Measurements from ENCODE around the gene C19orf47.

The C19orf47 gene

GRCh38 chr19:40314656-40315055 lies 33.5 kb downstream of the C19orf47 start:
- no peak for DNase-seq

- DNase-seq: no peak
Observed at GRCh38 chr19:40313229-40313983, 34.8 kb downstream of the C19orf47 start.

GRCh38 chr19:40312533-40312932 lies 35.7 kb downstream of the C19orf47 start:
- no peak for DNase-seq

GRCh38 chr19:40309666-40310065 lies 38.5 kb downstream of the C19orf47 start:
- DNase-seq: no peak

GRCh38 chr19:40305403-40305802 lies 42.8 kb downstream of the C19orf47 start:
- peak; percentile 82 for DNase-seq

- no peak for DNase-seq
Observed at GRCh38 chr19:40304306-40304705, 43.9 kb downstream of the C19orf47 start.

GRCh38 chr19:40303765-40304164 lies 44.4 kb downstream of the C19orf47 start:
- no peak for DNase-seq

GRCh38 chr19:40302224-40303011 lies 45.8 kb downstream of the C19orf47 start:
- DNase-seq: no peak

- DNase-seq: no peak
Observed at GRCh38 chr19:40300668-40301067, 47.5 kb downstream of the C19orf47 start.

GRCh38 chr19:40298026-40298425 lies 50.2 kb downstream of the C19orf47 start:
- DNase-seq: no peak

GRCh38 chr19:40294560-40294959 lies 53.6 kb downstream of the C19orf47 start:
- DNase-seq: no peak

GRCh38 chr19:40286971-40287421 lies 61.2 kb downstream of the C19orf47 start:
- no peak for DNase-seq

- no peak for DNase-seq
Observed at GRCh38 chr19:40286235-40286970, 61.8 kb downstream of the C19orf47 start.

GRCh38 chr19:40285353-40286234 lies 62.6 kb downstream of the C19orf47 start:
- DNase-seq: peak; percentile 97

- DNase-seq: peak; percentile 69
Observed at GRCh38 chr19:40284501-40285352, 63.5 kb downstream of the C19orf47 start, which contains the start of gene AKT2. TSS of gene AKT2 (minus strand) at chr19:40285345. CDS start at chr19:40265267, 20,078 bp downstream.

GRCh38 chr19:40284251-40284500 lies 64.0 kb downstream of the C19orf47 start:
- DNase-seq: no peak

GRCh38 chr19:40283414-40284250 lies 64.6 kb downstream of the C19orf47 start:
- DNase-seq: no peak

GRCh38 chr19:40282920-40283319 lies 65.3 kb downstream of the C19orf47 start:
- no peak for DNase-seq

- DNase-seq: no peak
Observed at GRCh38 chr19:40282209-40282580, 66.0 kb downstream of the C19orf47 start.

GRCh38 chr19:40281381-40282208 lies 66.6 kb downstream of the C19orf47 start:
- no peak for DNase-seq
